Keratinocyte (primary cell): ENCODE data around the gene RASAL2. TPM values are rescaled to one million over a fixed set of nuclear protein-coding genes. Genes with fewer than 3 reads are reported as not detected.

Experiments used
- DNase-seq: peaks from one replicate; pipeline ENCODE4 v3.0.0-alpha.2; 2011; ENCODE audit warnings: low read depth, missing footprints, low spot score
- FAIRE-seq: peaks from 2 replicates; lab custom pipeline; 2011; peaks lifted over from hg19 to GRCh38; lab: Jason Lieb, UNC
- H2AFZ ChIP-seq: 2 replicates; pipeline ENCODE4 v1.6.0; 2012; ENCODE audit warnings: low read length, control low read depth, inconsistent platforms; ENCODE audit not compliant: control insufficient read depth
- H3K27ac ChIP-seq: 2 replicates; pipeline ENCODE4 v1.5.1; 2011; ENCODE audit warnings: low read length; ENCODE audit not compliant: control insufficient read depth, insufficient read depth
- H3K27me3 ChIP-seq: 3 replicates; pipeline ENCODE4 v1.6.0; 2011; ENCODE audit warnings: low read length; ENCODE audit not compliant: control insufficient read depth, insufficient read depth; ENCODE audit errors: extremely low read depth
- H3K36me3 ChIP-seq, 2 experiments: 2 replicates in 1 of 2; 3 replicates in 1 of 2; pipeline ENCODE4 v1.5.1; 2011; ENCODE audit warnings: low read length in 2 of 2, mild to moderate bottlenecking in 1 of 2; ENCODE audit not compliant: control insufficient read depth in 2 of 2, insufficient read depth in 2 of 2; ENCODE audit errors: extremely low read depth in 1 of 2
- H3K4me1 ChIP-seq: 3 replicates; pipeline ENCODE4 v1.5.1; 2011; ENCODE audit warnings: low read length; ENCODE audit not compliant: control insufficient read depth, insufficient read depth; ENCODE audit errors: extremely low read depth
- H3K4me2 ChIP-seq: 3 replicates; pipeline ENCODE4 v1.6.0; 2011; ENCODE audit warnings: low read depth, low read length; ENCODE audit not compliant: control insufficient read depth, insufficient read depth; ENCODE audit errors: extremely low read depth
- H3K4me3 ChIP-seq, 3 experiments: fragments of 200-600 bp in 1 of 3; sonication (generic) in 1 of 3; 2 replicates in 2 of 3; 3 replicates in 1 of 3; pipeline ENCODE4 v1.5.1; 2011 to 2016; ENCODE audit warnings: low read length in 3 of 3, mild to moderate bottlenecking in 3 of 3, control low read depth in 2 of 3, inconsistent platforms in 1 of 3, low read depth in 1 of 3, mixed read lengths in 1 of 3, mixed run types in 1 of 3, moderate library complexity in 1 of 3; ENCODE audit not compliant: control insufficient read depth in 2 of 3, insufficient read depth in 2 of 3; ENCODE audit errors: extremely low read depth in 1 of 3
- H3K79me2 ChIP-seq: 2 replicates; pipeline ENCODE4 v1.6.0; 2012; ENCODE audit warnings: low read length; ENCODE audit not compliant: control insufficient read depth, insufficient read depth
- H3K9ac ChIP-seq: 3 replicates; pipeline ENCODE4 v1.6.0; 2011; ENCODE audit warnings: low read length; ENCODE audit not compliant: control insufficient read depth, insufficient read depth; ENCODE audit errors: extremely low read depth
- H3K9me1 ChIP-seq: 3 replicates; pipeline ENCODE4 v1.6.0; 2011; ENCODE audit warnings: low read length; ENCODE audit not compliant: control insufficient read depth, insufficient read depth; ENCODE audit errors: extremely low read depth
- H3K9me3 ChIP-seq: 2 replicates; pipeline ENCODE4 v1.5.1; 2012; ENCODE audit warnings: low read depth, low read length; ENCODE audit not compliant: control insufficient read depth
- H4K20me1 ChIP-seq: 3 replicates; pipeline ENCODE4 v1.6.0; 2011; ENCODE audit warnings: low read length; ENCODE audit not compliant: control insufficient read depth, insufficient read depth; ENCODE audit errors: extremely low read depth
- CTCF ChIP-seq, 3 experiments: IDR thresholded peaks in 1 of 3; conservative IDR thresholded peaks in 1 of 3; optimal IDR thresholded peaks in 1 of 3; 2 replicates in 2 of 3; 3 replicates in 1 of 3; pipeline versions ENCODE3 to v1.5.1; 2011; ENCODE audit warnings: low read length in 3 of 3, mild to moderate bottlenecking in 3 of 3, moderate library complexity in 2 of 3, control low read depth in 1 of 3, inconsistent platforms in 1 of 3; ENCODE audit not compliant: insufficient read depth in 2 of 3; ENCODE audit errors: extremely low read depth in 1 of 3
- EZH2 ChIP-seq: IDR thresholded peaks from one replicate; pipeline ENCODE4 v1.6.1; 2012; ENCODE audit warnings: inconsistent platforms, mild to moderate bottlenecking, low read length, moderate library complexity
- dilution Hi-C: fragments of 300-500 bp; cut with MboI; formaldehyde crosslinking; loops from one replicate; pipeline ENCODE4 v1.7.0; 2020; ENCODE audit warnings: low sequenced_read_pairs; ENCODE audit not compliant: extremely low pct_ligation_motif_present
- polyA plus RNA-seq, 5 experiments: library from polyadenylated mRNA; depleted of rRNA in 3 of 5; stranded (reverse) in 3 of 5; stranded (forward) in 1 of 5; unstranded in 1 of 5; fragments of >200 nt; gene quantifications; 1 replicate in 1 of 5; 2 replicates in 3 of 5; 3 replicates in 1 of 5; pipeline versions ENCODE4 v1.2.1 to v1.2.3, GENCODE V29; 2011 to 2012; ENCODE audit warnings: missing spikeins in 2 of 5, low read depth in 1 of 5, low replicate concordance in 1 of 5

Gene RASAL2
- polyA plus RNA-seq, 1 donor (not counting 4 experiments of a cell fraction or from before 2014, with no cell fraction given): 27.2 TPM

GRCh38 chr1:178358456-178358855 lies 264.6 kb downstream of the RASAL2 start:
- Histone ChIP-seq H3K79me2 (peaks cover 28% of the 10 kb centered on the region), H3K9me1 (no peaks in the 10 kb centered on the region), H3K27me3 (no peaks in the 10 kb centered on the region), H3K4me3 (no peak overlapping the region), H3K4me2 (no peak overlapping the region), H2AFZ (no peak overlapping the region), H3K27ac (no peak overlapping the region), H3K9ac (no peak overlapping the region), H3K9me3 (no peaks in the 10 kb centered on the region), H4K20me1 (no peaks in the 10 kb centered on the region), H3K4me1 (peaks cover 20% of the 10 kb centered on the region), H3K36me3 (no peaks in the 10 kb centered on the region)
- no peak for DNase-seq
- peak; percentile 41 for FAIRE-seq
- no peak for TF ChIP-seq CTCF (optimal IDR thresholded peaks at IDR 0.05 in 1 of 3, IDR thresholded peaks at IDR 0.05 in 1 of 3, conservative IDR thresholded peaks at IDR 0.05 in 1 of 3; ENCODE audit: extremely low read depth in 1 of 3, insufficient read depth in 2 of 3, low read length in 3 of 3)
- TF ChIP-seq EZH2: no peak
- dilution Hi-C loops: no loop called here

GRCh38 chr1:178360421-178360820 lies 266.5 kb downstream of the RASAL2 start:
- Histone ChIP-seq H3K9me1 (no peaks in the 10 kb centered on the region), H3K9me3 (no peaks in the 10 kb centered on the region), H3K79me2 (peaks cover 36% of the 10 kb centered on the region), H3K4me1 (peaks cover 17% of the 10 kb centered on the region), H4K20me1 (no peaks in the 10 kb centered on the region), H3K4me3 (peak overlapping the region in 2 of 3 experiments; percentile 1 to 17), H3K27me3 (no peaks in the 10 kb centered on the region), H3K27ac (peak overlapping the region; percentile 0), H3K36me3 (no peaks in the 10 kb centered on the region), H2AFZ (no peak overlapping the region), H3K9ac (no peak overlapping the region), H3K4me2 (peak overlapping the region; percentile 76)
- FAIRE-seq (no peak), DNase-seq (no peak)
- TF ChIP-seq EZH2: no peak
- dilution Hi-C loops: no loop called here

GRCh38 chr1:178361847-178362246 lies 267.9 kb downstream of the RASAL2 start:
- Histone ChIP-seq H3K4me3 (no peak overlapping the region), H3K4me2 (no peak overlapping the region), H3K9ac (no peak overlapping the region), H3K79me2 (peaks cover 38% of the 10 kb centered on the region), H3K4me1 (peaks cover 17% of the 10 kb centered on the region), H3K36me3 (no peaks in the 10 kb centered on the region), H3K9me1 (no peaks in the 10 kb centered on the region), H2AFZ (no peak overlapping the region), H3K9me3 (no peaks in the 10 kb centered on the region), H4K20me1 (no peaks in the 10 kb centered on the region), H3K27ac (no peak overlapping the region), H3K27me3 (no peaks in the 10 kb centered on the region)
- dilution Hi-C loops: no loop called here
- no peak for TF ChIP-seq EZH2
- TF ChIP-seq CTCF (optimal IDR thresholded peaks at IDR 0.05 in 1 of 3, IDR thresholded peaks at IDR 0.05 in 1 of 3, conservative IDR thresholded peaks at IDR 0.05 in 1 of 3; ENCODE audit: extremely low read depth in 1 of 3, insufficient read depth in 2 of 3, low read length in 3 of 3): peak in 1 of 3 experiments; percentile 52
- no peak for DNase-seq
- no peak for FAIRE-seq
